Endothelial cell of coronary artery (primary cell): ENCODE measurements around the gene CHMP3. TPM values are rescaled to one million over a fixed set of nuclear protein-coding genes. Genes with fewer than 3 reads are reported as not detected.

Source experiments
- total RNA-seq: library from RNA; depleted of rRNA; stranded (reverse); fragments of >200 nt; gene quantifications from 2 replicates; pipeline ENCODE4 v1.2.3, GENCODE V29; 2014

Gene CHMP3
- 65.7 and 81.7 TPM in 2 replicates for total RNA-seq

GRCh38 chr2:86562922-86563649 lies at the start of gene CHMP3:
TSS of gene CHMP3 (minus strand) at chr2:86563443. CDS start at chr2:86563348, 95 bp downstream.

Other genes with a start within 250 kb of the CHMP3 start
- gene REEP1, start 225.8 kb downstream of the CHMP3 start, total RNA-seq = 0.09 TPM in 1 of 2 replicates, not detected in the other
- gene KDM3A, start 122.1 kb downstream of the CHMP3 start, total RNA-seq = 23.1 and 46.5 TPM in 2 replicates
- gene RNF103, start 60.4 kb upstream of the CHMP3 start, total RNA-seq = 13.0 and 17.0 TPM in 2 replicates
- 38.9 and 40.8 TPM in 2 replicates for gene RMND5A, start 156.8 kb upstream of the CHMP3 start, total RNA-seq
- gene CD8A, start 227.5 kb upstream of the CHMP3 start, total RNA-seq = not detected in 2 replicates